Hematopoietic multipotent progenitor cell treated with erythropoietin and hydrocortisone succinate and interleukin-3 and kit ligand, for 4 days (in vitro differentiated cells): ENCODE results near the gene ANKRD6.
A peak's percentile ranks its signal among the peaks of the same experiment; 100 is the strongest.

ENCODE experiments used
- DNase-seq: peaks from one replicate; pipeline ENCODE4 v3.0.0-alpha.2; 2015

ANKRD6 gene

DNA sequence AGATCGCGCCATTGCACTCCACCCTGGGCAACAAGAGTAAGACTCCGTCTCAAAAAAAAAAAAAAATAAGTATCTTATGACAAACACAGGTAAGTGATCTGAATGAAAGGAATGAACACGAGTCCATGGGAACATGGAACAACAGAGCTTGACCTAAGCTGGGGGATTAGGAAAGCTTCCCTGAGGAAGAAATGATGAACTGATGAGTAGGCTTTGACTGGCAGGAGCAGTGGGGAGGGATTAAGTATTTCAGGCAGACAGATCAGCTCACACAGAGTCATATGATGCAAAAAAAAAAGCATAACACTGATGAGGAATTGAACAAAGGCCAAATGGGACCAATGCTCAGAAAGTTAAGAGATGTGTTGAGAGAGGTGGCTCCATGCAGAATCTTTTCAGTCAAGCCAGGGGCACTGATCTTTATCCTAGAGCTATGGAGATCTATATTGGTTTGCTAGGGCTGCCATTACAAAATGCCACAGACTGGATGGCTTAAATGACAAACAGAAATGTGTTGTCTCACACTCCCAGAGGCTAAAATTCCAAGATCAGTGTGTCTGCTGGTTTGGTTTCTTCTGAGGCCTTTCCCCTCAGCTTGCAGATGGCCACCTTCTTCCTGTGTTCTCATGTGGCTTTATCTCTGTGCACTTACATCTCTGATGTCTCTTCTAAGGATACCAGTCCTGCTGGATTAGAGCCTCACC, 85.6 kb downstream of the ANKRD6 start:
- no peak for DNase-seq

DNA sequence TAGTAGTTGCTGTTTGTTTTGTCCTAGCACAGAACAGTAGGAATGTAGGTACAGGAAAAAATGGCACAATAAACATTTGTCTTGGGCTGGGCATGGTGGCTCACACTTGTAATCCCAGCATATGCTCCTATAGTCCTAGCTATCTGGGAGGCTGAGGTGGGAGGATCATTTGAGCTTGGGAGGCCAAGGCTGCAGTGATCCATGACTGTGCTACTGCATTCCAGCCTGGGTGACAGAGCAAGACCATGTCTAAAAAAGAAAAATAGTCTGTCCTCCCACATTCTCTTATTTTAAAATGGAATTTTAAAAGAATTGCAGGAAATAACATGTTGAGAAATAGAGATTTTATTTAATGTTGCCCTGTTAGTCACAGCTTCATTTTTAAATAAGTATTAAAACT, 87.8 kb downstream of the ANKRD6 start:
- DNase-seq: no peak

DNA sequence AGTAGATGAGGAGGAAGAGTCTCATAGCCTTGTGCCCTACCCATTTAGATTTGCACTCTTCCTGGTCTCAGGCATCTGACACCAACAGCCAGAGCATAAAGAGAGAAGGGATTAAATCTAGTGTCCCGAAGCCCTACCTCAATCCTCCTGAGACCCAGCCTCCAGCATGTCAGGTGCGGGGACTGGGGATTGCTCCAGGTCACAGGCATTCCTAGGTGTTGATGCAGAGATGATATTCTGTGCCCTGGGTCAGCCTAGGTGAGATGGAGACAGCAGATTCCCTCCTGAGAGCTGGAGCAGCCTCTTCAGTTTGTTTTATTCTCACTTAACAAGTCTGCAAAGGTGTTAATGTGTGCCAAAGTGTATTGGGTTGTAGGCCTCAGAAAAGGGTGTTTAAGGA, 89.8 kb downstream of the ANKRD6 start:
- DNase-seq: no peak

DNA sequence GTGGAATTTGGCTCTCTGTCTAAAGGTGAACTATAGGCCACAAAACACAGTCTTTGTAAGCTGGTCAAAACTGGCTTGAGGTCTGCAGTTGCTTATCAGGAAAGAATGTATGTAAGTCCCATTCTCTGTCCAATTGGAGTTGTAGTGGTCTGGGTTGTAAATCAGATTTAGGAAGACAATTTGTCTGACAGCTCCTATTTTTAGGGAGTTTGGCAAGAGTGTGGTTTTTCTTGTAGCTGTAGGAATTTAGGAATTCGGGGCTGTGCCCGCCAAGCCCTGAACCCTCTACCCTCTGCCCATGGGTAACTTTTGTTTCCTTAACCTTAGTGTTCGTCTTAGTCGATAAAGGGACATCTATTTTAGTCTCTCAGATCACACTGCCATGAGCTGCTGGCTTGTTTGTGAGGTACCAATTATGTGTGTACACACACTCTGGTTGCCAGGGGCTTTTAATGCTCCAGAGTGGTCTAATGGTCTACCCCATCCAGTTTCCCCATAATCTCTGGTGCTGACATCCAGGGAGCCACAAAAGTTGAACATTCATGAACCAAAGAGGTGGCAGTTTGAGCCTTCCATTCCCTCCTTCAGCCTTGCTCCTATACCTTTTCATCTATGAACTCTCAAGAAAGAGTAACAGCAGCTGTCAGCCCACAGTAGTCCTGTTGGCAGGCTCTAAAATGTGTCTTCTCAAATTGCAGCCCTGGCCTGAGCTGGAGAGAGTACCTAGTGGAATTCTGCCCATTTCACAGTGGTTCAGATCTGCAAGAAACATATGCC, 93.0 kb downstream of the ANKRD6 start:
- no peak for DNase-seq

DNA sequence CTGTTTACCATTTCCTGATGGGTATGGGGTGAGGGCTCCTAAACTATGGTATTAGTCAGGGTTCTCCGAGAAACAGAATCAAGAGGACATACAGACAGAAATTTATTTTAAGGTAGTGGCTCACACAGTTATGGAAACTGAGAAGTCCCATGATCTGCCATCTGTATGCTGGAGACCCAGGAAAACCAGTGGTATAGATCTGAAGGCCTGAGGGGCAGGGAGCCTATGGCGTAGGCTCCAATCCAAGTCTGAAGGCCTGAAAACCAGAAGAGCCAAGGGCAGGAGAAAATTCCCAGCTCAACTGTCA, 93.6 kb downstream of the ANKRD6 start:
- DNase-seq: no peak

DNA sequence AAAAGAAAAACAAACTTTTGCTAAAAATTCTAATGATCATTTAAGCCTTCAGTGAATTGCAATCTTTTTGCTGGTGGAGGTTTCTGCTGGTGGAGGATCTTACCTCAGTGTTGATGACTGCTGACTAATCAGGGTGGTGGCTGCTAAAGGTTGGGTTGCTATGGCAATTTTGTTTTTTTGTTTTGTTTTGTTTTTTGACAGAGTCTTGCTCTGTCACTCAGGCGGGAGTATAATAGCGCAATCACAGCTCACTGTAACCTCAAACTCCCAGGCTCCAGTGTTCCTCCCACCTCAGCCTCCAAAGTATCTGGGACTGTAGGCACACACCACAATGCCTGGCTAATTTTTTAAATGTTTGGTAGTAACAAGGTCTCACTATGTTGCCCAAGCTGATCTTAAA, 94.7 kb downstream of the ANKRD6 start:
- peak; percentile 15 for DNase-seq

DNA sequence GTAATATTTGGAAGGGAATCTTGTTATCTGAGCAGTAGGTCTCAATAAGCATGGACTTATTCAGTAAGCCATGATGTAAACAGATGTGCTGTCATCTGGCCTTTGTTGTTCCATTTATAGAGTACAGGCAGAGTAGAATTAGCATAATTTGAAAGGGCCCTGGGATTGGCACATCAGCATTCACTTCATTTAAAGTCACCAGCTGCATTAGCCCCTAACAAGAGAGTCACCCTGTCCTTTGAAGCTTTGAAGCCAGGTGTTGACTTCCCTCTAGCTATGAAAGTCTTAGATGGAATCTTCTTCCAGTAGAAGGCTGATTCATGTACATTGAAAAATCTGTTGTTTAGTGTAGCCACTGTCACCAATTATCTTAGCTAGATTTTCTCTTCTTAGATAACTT, 95.9 kb downstream of the ANKRD6 start:
- no peak for DNase-seq

DNA sequence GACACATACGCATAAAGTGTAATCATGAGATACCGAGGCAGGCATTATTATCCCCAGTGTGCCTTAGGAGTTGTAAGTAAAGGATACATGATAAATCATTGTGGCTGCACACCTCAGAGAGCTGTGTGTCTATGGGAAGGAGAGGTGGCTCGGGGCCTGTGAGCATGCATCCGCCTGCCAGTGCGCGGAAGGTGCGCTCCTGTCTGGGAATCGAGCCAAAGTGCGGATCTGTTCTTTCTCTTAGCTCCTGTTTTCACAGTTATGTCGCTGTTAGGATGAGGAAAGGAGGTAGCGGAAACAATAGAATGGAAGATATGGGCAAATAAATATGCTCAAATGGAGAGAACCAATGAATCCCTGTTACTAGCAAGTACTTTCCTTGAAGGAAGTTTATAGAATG, 98.0 kb downstream of the ANKRD6 start:
- DNase-seq: no peak

DNA sequence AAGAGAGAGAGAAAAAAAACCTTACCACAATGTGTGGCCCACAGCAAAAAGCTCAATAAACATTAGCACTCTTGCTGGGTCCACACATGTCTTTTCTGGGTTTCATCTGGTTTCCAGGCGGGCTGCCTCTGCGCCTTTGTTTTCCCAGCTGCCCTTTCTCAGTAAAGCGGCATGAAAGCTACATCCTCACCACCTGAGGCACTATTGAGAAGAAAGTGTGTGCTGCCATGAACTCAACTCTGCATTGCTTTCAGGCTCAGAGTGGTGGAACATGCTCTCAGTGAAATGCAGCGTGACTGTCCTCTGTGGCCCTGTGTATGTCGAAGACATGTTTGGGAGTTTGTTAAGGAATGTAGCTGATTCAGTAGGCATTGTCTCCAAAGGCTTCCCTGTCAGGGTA, 103.3 kb downstream of the ANKRD6 start:
- no peak for DNase-seq

DNA sequence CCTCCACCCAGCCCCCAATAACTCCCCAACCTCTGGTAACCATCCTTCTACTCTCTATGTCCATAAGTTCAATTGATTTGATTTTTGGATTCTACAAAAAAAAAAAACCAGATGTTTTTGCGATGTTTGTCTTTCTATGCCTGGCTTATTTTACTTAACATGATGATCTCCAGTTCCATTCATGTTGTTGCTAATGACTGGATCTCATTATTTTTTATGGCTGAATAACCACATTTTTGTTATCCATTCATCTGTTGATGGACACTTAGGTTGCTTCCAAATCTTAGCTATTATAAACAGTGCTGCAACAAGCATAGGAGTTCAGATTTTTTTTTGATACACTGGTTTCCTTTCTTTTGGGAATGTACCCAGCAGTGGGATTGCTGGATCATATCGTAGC, 106.8 kb downstream of the ANKRD6 start:
- no peak for DNase-seq

DNA sequence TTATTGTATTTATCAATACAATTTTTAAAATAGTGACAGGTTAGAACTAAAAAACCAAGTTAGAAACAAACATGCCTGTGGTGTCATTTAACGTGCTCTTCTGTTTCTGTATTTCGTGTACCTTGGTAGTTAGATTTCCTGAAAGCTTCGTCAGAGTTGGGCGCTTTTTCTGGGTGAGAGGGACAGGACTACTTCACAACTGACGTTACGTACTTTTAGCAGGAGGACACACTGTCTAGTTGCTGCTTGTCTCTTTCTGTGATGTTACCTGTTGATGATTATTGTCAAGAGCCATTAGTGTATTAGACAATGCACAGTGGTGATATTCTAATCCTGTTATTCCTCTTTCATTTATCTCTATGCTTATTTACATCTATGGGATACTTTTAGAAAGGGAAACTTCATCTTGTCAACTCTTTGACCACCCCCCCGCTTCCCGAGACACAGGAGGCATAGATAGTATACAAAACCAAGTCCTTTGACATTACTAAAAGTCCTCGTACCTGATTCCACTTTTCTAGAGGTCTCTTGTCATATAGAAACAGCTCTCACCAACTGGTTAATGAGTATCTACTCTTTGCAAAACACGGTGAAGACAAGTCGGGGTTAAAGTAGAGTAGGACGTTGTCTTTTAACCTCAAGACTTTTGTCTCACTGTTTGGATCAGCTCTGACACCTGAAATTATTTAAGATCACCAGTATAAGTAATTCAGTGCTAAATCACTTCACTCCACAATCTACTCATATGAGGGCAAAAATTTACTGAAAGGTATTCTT, 109.3 kb downstream of the ANKRD6 start:
- DNase-seq: no peak

DNA sequence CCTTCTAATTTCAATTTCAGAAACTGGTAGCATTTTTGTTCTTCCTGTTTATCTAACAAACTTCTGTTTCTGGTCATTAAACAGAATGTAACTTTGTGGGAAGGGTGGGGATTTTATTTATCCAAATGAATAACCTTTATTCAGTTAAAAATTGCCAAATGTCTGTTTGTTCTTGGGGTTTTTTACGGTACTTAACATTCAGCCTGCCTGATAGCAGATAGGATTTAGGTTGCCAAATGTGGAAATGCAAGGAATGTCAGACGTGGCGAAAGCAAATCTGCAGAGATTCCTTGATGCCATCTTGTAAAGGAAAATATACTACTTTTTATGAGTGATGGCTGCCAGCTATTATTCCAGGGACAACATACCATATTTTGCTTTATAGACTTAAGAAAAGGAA, 109.9 kb downstream of the ANKRD6 start:
- DNase-seq: no peak

DNA sequence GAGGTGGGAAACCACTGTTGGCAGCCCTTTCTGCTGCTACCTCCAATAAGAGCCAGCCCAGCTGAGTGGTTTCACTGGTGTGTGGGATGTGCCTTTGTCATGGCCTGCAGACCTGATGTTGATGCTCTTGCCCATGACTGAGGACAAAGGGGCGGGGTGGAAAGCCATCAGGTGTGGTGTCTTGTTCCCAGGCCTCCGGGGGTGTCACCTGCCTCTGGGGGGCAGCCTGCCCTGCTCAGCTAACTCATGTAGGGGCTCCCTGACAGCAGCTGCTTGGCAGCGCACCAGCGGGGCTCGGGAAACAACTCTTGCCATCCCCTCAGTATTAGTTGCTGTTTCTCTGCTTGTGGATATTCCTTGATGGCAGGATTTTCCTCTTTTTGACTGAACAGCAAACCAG, 114.3 kb downstream of the ANKRD6 start:
- DNase-seq: no peak

DNA sequence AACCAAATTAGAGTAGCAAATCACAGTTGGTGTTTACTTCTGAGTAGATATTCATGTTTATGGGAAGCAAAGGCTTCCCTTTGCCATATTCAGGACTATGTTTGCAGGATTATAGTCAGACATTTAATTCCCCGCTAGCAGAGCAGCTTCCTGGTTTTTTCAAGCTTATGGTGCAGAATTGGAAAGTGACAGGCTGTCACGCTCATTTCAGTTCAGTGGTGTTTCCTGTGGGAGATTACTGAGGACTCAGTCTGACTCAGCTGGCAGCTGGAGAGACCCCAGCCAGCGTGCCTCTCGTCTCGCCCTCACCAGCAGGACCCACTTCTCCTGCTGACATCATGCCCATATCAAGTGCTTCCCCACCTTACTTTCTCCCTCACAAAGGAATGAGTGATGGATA, 120.5 kb downstream of the ANKRD6 start:
- DNase-seq: no peak

DNA sequence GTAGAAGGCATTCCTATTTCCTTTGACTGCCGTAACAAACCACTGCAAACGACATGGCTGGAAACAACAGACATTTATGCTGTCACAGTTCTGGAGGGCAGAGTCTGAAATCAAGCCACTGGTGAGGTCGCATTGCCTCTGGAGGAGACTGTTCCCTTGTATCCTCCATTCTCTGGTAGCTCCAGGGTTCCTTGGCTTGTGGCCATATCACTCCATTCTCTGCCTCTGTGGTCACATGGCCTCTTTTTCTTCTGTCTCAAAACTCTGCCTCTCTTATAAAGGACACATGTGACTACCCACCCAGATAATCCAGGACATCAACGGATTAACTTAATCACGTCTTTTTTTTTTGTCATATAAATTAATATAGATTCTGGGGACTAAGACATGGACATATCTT, 121.2 kb downstream of the ANKRD6 start:
- DNase-seq: peak; percentile 6

DNA sequence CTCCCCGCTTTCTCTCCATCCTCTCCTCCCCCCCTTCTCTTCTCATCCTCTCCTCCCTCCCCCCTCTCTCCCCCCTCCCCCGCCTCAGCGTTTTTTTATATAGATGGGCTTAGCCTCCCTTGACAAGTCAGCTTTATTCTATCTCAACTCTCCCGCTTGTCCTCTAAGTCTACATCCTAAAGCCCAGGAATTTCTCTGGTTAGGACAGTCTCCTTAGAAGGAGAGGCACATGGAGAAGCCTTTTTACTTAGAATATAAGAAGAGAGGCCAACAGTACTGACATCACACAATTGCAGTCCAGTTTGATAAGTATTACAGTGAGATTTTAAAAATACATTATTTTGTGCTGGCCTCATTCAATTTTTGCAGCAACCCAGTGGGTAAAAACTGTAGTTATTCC, 122.1 kb downstream of the ANKRD6 start:
- DNase-seq: no peak

DNA sequence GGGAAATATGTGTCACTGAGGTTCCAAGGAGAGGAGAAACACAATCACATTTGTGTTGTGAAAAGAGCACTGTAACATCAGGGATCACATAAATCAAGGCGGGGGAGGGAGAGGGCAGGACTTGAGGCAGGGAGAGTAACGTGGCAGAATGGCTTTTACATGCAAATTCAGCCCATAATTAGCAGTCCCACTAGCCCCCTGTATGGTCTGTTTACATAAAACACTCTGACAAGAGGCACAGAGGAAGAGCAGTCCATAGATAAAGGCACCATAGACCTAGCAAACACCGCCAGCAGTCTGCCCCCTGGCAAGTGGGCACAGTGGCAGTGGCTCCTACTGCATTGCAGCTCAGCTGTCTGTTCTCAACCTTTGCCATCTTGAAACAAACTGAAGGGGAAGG, 122.9 kb downstream of the ANKRD6 start:
- DNase-seq: no peak

DNA sequence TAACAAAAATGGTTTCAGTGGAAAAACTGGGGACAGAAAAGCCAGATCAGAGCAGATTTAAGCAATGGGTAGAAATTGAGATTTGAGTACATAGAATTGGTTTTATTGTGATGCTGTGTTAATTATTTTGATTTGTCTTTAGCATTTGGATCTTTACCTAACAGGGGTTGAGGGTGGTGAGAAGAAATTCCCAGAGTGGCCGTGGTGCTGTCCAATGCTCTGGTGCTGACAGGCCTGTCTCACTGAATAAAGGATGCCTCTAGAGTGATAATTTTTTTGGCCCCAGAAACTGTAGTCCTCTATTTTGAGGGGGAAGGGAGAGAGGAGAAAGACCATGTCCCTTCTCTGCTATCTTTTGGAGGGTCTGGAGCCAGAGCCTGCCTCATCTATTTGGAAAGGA, 126.5 kb downstream of the ANKRD6 start:
- peak; percentile 30 for DNase-seq

DNA sequence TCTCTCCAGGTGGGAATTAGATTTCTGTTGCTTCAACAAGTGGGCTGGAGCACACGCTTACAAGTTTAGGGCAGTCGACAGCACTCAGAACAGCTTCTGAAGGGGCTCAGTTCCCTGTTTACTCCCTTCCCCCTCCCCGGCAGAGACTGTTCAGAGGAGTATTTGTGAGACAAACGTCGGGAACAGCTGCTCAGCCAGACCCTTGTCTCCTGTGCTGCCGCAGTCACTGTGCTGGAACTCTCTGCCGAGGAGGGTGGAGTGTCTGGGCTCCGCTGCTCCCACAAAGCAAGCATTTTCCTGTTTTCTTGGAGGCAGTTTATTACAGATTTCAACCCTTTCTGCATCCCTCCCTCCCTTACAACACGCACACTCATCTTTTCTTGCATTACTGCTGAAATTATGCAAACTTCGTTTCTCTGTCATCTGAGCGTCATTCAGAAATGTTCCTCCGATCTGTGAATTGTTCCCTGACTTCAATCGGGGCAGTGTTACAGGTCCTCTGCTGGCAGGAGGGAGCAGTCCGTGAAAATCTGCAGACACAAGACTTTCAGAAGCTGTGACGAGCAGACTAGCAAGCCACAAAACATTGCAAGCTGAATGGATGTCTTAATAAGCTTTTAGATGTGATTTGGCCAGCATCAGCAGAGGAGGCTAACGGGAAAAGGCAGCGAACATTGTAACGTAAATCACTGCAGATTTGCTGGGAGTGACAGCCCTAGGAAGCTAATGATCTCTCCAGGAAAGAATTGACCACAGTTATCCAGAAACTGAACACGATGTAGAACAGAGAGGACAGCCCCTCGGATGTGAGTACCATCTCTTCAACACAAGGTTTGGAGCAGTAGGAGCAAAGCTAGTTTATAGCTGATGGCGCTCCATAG, 129.4 kb downstream of the ANKRD6 start:
- no peak for DNase-seq

DNA sequence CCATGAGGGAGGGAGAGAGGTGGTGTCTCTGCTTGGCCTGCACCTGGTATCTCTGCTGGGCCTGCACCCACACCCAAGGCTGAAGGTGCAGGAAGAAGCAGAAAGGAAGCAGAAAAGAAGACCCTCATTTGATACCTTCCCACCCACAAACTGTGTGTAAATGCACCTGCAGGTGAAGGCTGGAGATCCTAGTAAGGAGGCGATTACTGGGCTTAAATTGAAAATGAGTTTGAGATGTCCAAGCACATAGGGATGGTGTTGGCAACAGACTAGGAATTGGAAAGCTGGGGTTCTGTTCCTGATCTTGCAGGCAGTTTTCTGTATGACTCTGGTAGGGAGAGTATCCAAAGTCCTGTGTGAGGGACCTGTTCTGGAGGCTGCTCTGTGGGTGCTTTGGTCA, 130.9 kb downstream of the ANKRD6 start:
- no peak for DNase-seq

DNA sequence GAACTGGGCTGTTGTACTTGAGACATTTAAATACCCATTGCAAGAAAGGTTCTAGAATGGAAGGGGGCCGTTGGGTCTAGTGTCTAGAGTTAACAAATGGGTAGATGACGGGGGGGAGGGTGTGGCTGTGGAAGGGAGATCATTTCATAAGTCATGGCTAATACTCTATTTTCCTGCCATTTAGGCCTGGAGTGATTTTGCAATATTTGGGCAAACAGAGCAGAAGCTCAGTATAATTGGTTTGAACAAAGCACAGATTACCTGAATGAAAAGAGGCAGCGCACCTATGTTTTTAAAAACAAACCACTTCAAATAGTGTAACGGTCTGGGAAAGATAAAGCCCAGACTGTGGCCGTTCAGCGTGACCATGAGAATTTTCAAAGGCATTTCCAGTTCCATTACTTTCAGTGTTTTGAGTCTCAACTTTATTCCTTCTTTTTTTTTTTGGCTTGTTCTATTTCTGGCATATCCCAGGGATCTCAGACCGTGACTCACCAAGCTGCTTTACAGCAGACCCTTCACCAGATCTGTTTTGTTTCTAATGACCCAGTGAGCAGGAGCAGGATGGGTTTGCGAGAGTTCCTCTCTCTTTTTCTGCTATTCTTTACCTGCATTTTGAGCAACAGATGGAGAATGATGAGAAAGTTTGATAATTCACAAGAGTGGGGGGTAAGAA, 131.9 kb downstream of the ANKRD6 start:
- no peak for DNase-seq

DNA sequence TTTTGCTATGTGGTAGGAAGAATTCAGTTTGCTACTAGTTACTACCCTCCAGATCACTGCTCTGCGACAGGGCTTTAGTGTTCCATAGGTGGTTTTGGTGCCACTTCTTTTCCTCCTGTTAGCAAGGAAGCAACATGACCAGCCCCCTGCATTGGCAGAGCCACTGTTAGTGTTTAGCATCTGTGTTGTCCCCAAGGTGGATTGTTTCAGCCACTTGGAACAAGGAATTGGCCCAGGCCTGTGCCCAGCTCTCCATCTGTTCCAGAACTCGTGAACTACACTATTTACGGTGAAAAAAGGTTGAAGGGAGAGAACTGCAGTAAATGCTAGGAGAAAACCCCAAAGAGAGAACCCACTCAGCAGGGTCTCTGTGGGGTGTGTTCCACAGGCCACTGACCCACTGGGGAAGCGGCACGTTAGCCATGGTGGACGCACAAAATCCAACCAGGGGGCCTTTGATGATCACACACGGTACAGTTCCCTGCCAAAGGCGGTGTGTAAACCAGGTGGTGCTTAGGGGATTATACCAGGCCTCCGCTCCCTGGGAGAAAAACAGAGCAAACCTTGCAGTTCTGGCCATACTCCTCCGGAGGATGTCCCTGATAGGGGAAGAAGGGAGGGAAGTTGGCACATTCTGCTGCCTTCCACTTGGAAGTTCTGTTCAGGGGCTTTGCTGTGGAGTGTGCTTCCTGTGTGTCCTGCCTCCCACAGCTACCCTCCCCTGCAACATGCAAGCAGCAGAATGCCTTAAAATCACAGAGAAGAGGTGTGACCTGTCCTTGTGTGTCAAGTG, 133.3 kb downstream of the ANKRD6 start:
- DNase-seq: no peak
